Liver (tissue), 9 donors: ENCODE measurements around the gene KRT16. TPM values are rescaled to one million over a fixed set of nuclear protein-coding genes. Genes with fewer than 3 reads are reported as not detected.

Experiments used
- DNase-seq: peaks from one replicate; pipeline ENCODE4 v3.0.0-alpha.2; 2017; ENCODE audit warnings: low spot score
- H3K27ac ChIP-seq, 2 donors: one replicate each; pipeline ENCODE4 v1.7.0; 2013; ENCODE audit warnings: inconsistent platforms in 2 of 2, low read length in 2 of 2, control low read depth in 1 of 2, low read depth in 1 of 2, mild to moderate bottlenecking in 1 of 2
- H3K27me3 ChIP-seq, 4 donors: one replicate each; pipeline versions ENCODE4 v1.6.1 to v1.7.0; 2013; ENCODE audit warnings: low read length in 3 of 4, inconsistent platforms in 1 of 4, mild to moderate bottlenecking in 1 of 4, moderate library complexity in 1 of 4; ENCODE audit not compliant: control insufficient read depth in 4 of 4, insufficient read depth in 4 of 4
- H3K36me3 ChIP-seq, 4 donors: one replicate each; pipeline versions ENCODE4 v1.6.1 to v1.7.0; 2013; ENCODE audit warnings: low read length in 3 of 4, mild to moderate bottlenecking in 3 of 4, low read depth in 1 of 4, moderate library complexity in 1 of 4; ENCODE audit not compliant: control insufficient read depth in 4 of 4, insufficient read depth in 3 of 4
- H3K4me1 ChIP-seq, 4 donors: one replicate each; pipeline versions ENCODE4 v1.6.1 to v1.7.0; 2013; ENCODE audit warnings: low read length in 3 of 4, mild to moderate bottlenecking in 3 of 4, moderate library complexity in 1 of 4; ENCODE audit not compliant: control insufficient read depth in 4 of 4, insufficient read depth in 4 of 4
- H3K4me3 ChIP-seq, 3 donors: one replicate each; pipeline versions ENCODE4 v1.6.1 to v1.7.0; 2013; ENCODE audit warnings: low read length in 3 of 3, control low read depth in 1 of 3, low read depth in 1 of 3, mild to moderate bottlenecking in 1 of 3
- H3K9ac ChIP-seq, 2 donors: one replicate each; pipeline ENCODE4 v1.7.0; 2013; ENCODE audit warnings: low read length in 2 of 2, mild to moderate bottlenecking in 2 of 2, moderate library complexity in 2 of 2, control low read depth in 1 of 2, low read depth in 1 of 2
- H3K9me3 ChIP-seq, 4 donors: one replicate each; pipeline versions ENCODE4 v1.6.1 to v1.7.0; 2013; ENCODE audit warnings: low read length in 3 of 4; ENCODE audit not compliant: control insufficient read depth in 4 of 4
- EGR1 ChIP-seq, 2 donors: IDR thresholded peaks; 2 replicates each; pipeline ENCODE4 v1.6.1; 2016 to 2018; ENCODE audit warnings: antibody characterized with exemption in 2 of 2, low read depth in 2 of 2
- FOXA1 ChIP-seq: IDR thresholded peaks from 2 replicates; pipeline ENCODE4 v1.6.1; 2016; ENCODE audit warnings: antibody characterized with exemption
- FOXA2 ChIP-seq: IDR thresholded peaks from 2 replicates; pipeline ENCODE4 v1.6.1; 2016; ENCODE audit warnings: antibody characterized with exemption
- GABPA ChIP-seq, 2 donors: IDR thresholded peaks in 1 of 2; conservative IDR thresholded peaks in 1 of 2; 2 replicates each; pipeline ENCODE4 v1.6.1; 2016; ENCODE audit warnings: antibody characterized with exemption in 2 of 2, mild to moderate bottlenecking in 1 of 2, moderate library complexity in 1 of 2
- HNF4A ChIP-seq, 2 donors: conservative IDR thresholded peaks; 2 replicates each; pipeline ENCODE4 v1.6.1; 2016; ENCODE audit warnings: antibody characterized with exemption in 2 of 2, mild to moderate bottlenecking in 2 of 2
- HNF4G ChIP-seq: IDR thresholded peaks from 2 replicates; pipeline ENCODE4 v1.6.1; 2016; ENCODE audit warnings: antibody characterized with exemption
- JUND ChIP-seq, 2 donors: IDR thresholded peaks; 2 replicates each; pipeline ENCODE4 v1.6.1; 2016; ENCODE audit warnings: antibody characterized with exemption in 2 of 2
- NR2F2 ChIP-seq: IDR thresholded peaks from 2 replicates; pipeline ENCODE4 v1.6.1; 2016; ENCODE audit warnings: antibody characterized with exemption
- RAD21 ChIP-seq, 2 donors: IDR thresholded peaks; 2 replicates each; pipeline ENCODE4 v1.6.1; 2016; ENCODE audit warnings: antibody characterized with exemption in 2 of 2, mild to moderate bottlenecking in 2 of 2
- RXRA ChIP-seq, 2 donors: IDR thresholded peaks; 2 replicates each; pipeline ENCODE4 v1.6.1; 2017 to 2018; ENCODE audit warnings: antibody characterized with exemption in 2 of 2, mild to moderate bottlenecking in 1 of 2
- SP1 ChIP-seq: IDR thresholded peaks from 2 replicates; pipeline ENCODE4 v1.6.1; 2018; ENCODE audit warnings: antibody characterized with exemption, mild to moderate bottlenecking
- TAF1 ChIP-seq: conservative IDR thresholded peaks from 2 replicates; pipeline ENCODE4 v1.6.1; 2016; ENCODE audit warnings: antibody characterized with exemption, mild to moderate bottlenecking
- YY1 ChIP-seq: IDR thresholded peaks from 2 replicates; pipeline ENCODE4 v1.6.1; 2016; ENCODE audit warnings: antibody characterized with exemption, mild to moderate bottlenecking
- WGBS: extraction: QIAGEN DNeasy Blood & Tissue Kit; methylation state at CpG from one replicate; pipeline ENCODE4 v1.1.7; 2013; 5-methylcytosine and 5-hydroxymethylcytosine counted together
- polyA plus RNA-seq, 2 donors: library from polyadenylated mRNA; stranded (reverse) in 1 of 2; unstranded in 1 of 2; fragments of 200-250 nt in 1 of 2; fragments of >200 nt in 1 of 2; fragmentation: Nextera tagmentation in 1 of 2; extraction: Ambion mirVana in 1 of 2; gene quantifications; one replicate each; pipeline versions ENCODE4 v1.2.1 to v1.2.3, GENCODE V29; 2013 to 2015
- total RNA-seq, 2 donors: library from RNA; depleted of rRNA; stranded (reverse); fragments of >200 nt; gene quantifications; one replicate each; pipeline ENCODE4 v1.2.3, GENCODE V29; 2014
- TF ChIP-seq, protein P1 (sequence below): IDR thresholded peaks from 2 replicates; pipeline ENCODE4 v1.6.1; 2016; ENCODE audit warnings: antibody characterized with exemption
- TF ChIP-seq, protein P2 (sequence below): IDR thresholded peaks from 2 replicates; pipeline ENCODE4 v1.6.1; 2016; ENCODE audit warnings: antibody characterized with exemption
- TF ChIP-seq, protein P3 (sequence below): fragments of 150-350 bp; IDR thresholded peaks from 2 replicates; pipeline ENCODE4 v1.5.1; 2017; ENCODE audit warnings: improper control_type of control experiment, low read depth, low read length; ENCODE audit not compliant: missing input control
- TF ChIP-seq, protein P4 (sequence below): IDR thresholded peaks from 2 replicates; pipeline ENCODE4 v1.6.1; 2016; ENCODE audit warnings: antibody characterized with exemption
- donor health status: healthy.
- donor health status: healthy.
- donor health status: healthy.
- donor health status: healthy.
- donor health status: healthy.

Gene KRT16
- total and polyA plus RNA-seq, 4 donors = not detected

DNA sequence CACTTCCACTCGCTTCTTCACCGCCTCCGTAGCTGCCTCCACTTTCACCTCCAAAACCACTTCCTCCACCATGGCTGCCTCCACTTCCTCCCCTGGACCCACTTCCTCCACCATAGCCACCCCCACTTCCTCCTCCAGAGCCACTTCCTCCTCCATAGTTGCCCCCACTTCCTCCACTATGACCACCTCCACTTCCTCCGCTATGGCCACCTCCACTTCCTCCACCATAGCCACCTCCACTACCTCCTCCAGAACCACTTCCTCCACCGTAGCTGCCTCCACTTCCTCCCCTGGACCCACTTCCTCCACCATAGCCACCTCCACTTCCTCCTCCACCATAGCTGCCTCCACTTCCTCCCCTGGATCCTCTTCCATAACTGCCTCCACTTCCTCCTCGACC, 45.2 kb downstream of the KRT16 start:
- no peak for DNase-seq
- TF ChIP-seq RXRA (IDR thresholded peaks at IDR 0.05) = no peak
- no peak for TF ChIP-seq HNF4G
- TF ChIP-seq TAF1 = no peak
- TF ChIP-seq, protein P1, sequence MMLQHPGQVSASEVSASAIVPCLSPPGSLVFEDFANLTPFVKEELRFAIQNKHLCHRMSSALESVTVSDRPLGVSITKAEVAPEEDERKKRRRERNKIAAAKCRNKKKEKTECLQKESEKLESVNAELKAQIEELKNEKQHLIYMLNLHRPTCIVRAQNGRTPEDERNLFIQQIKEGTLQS = no peak
- 86% methylated on average over 6 of the region's 6 CpGs for WGBS
- Histone ChIP-seq H3K9me3 (no peaks in the 10 kb centered on the region), H3K9ac (no peak overlapping the region), H3K27ac (no peak overlapping the region), H3K27me3 (peaks cover 0 to 2% (median 0%) of the 10 kb centered on the region in 4 donors), H3K4me3 (no peak overlapping the region), H3K36me3 (no peaks in the 10 kb centered on the region), H3K4me1 (no peaks in the 10 kb centered on the region)

DNA sequence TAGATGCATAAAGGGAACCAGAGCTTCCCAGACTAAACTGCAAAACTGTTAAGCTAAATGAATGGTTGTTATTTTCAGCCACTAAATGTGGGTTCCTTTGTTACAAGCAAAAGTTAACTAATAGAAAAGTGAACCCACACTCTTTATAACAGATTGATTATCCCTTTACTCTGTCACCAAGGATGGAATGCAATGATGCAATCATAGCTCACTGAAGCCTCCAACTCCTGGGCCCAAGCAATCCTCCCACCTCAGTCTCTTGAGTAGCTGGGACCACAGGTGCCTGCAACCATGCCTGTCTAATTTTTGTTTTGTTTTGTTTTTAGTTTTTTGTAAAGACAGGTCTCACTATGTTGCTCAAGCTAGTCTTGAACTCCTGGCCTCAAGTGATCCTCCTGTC, 47.2 kb downstream of the KRT16 start:
- Histone ChIP-seq H3K4me3 (no peak overlapping the region), H3K27ac (no peak overlapping the region), H3K27me3 (peaks cover 0 to 2% (median 1%) of the 10 kb centered on the region in 4 donors), H3K9me3 (no peaks in the 10 kb centered on the region), H3K36me3 (no peaks in the 10 kb centered on the region), H3K9ac (no peak overlapping the region), H3K4me1 (no peaks in the 10 kb centered on the region)
- TF ChIP-seq TAF1 (no peak), EGR1 (IDR thresholded peaks at IDR 0.05; ENCODE audit: low read depth in 2 of 2) (no peak)
- DNase-seq = no peak

DNA sequence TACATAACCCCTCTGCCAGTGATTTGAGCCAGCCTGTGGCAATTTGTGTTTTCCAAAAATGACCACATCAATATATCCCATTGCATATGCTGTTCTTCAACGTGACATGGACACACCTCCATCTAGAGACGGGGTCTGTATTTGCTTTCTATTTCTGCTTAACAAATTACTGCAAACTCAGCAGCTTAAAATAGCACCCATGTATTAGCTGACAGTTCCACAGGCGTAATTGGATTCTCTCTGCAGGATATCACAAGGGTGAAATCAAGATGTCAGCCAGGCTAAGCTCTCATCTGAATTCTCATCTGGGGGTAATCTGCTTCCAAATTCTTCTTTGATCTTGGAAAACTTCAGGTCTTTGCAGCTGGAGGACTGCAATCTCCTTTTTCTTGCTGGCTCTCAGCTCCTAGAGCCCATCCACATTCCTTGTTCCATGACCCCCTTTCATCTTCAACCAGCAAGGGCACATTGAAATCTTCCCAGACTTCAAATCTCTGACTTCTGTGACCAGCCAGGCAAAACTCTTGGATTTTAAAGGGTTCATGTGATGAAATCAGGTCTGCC, 48.9 kb downstream of the KRT16 start:
- TF ChIP-seq RXRA (IDR thresholded peaks at IDR 0.05) = no peak
- TF ChIP-seq YY1 = no peak
- TF ChIP-seq, protein P2, sequence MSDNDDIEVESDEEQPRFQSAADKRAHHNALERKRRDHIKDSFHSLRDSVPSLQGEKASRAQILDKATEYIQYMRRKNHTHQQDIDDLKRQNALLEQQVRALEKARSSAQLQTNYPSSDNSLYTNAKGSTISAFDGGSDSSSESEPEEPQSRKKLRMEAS = no peak
- TF ChIP-seq, protein P3, sequence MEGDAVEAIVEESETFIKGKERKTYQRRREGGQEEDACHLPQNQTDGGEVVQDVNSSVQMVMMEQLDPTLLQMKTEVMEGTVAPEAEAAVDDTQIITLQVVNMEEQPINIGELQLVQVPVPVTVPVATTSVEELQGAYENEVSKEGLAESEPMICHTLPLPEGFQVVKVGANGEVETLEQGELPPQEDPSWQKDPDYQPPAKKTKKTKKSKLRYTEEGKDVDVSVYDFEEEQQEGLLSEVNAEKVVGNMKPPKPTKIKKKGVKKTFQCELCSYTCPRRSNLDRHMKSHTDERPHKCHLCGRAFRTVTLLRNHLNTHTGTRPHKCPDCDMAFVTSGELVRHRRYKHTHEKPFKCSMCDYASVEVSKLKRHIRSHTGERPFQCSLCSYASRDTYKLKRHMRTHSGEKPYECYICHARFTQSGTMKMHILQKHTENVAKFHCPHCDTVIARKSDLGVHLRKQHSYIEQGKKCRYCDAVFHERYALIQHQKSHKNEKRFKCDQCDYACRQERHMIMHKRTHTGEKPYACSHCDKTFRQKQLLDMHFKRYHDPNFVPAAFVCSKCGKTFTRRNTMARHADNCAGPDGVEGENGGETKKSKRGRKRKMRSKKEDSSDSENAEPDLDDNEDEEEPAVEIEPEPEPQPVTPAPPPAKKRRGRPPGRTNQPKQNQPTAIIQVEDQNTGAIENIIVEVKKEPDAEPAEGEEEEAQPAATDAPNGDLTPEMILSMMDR = no peak
- TF ChIP-seq JUND (IDR thresholded peaks at IDR 0.05) = no peak
- TF ChIP-seq SP1 = no peak
- TF ChIP-seq FOXA1 = no peak
- no peak for TF ChIP-seq TAF1
- TF ChIP-seq RAD21 (IDR thresholded peaks at IDR 0.05) = no peak
- TF ChIP-seq, protein P4, sequence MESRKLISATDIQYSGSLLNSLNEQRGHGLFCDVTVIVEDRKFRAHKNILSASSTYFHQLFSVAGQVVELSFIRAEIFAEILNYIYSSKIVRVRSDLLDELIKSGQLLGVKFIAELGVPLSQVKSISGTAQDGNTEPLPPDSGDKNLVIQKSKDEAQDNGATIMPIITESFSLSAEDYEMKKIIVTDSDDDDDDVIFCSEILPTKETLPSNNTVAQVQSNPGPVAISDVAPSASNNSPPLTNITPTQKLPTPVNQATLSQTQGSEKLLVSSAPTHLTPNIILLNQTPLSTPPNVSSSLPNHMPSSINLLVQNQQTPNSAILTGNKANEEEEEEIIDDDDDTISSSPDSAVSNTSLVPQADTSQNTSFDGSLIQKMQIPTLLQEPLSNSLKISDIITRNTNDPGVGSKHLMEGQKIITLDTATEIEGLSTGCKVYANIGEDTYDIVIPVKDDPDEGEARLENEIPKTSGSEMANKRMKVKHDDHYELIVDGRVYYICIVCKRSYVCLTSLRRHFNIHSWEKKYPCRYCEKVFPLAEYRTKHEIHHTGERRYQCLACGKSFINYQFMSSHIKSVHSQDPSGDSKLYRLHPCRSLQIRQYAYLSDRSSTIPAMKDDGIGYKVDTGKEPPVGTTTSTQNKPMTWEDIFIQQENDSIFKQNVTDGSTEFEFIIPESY = no peak
- TF ChIP-seq FOXA2 = no peak
- TF ChIP-seq GABPA (IDR thresholded peaks at IDR 0.05 in 1 of 2, conservative IDR thresholded peaks at IDR 0.05 in 1 of 2) = no peak
- no peak for TF ChIP-seq HNF4A (conservative IDR thresholded peaks at IDR 0.05)
- TF ChIP-seq, protein P1 = no peak
- TF ChIP-seq NR2F2 = no peak
- Histone ChIP-seq H3K9me3 (no peaks in the 10 kb centered on the region), H3K27me3 (peaks cover 0 to 2% (median 1%) of the 10 kb centered on the region in 4 donors), H3K36me3 (no peaks in the 10 kb centered on the region), H3K4me3 (no peak overlapping the region), H3K4me1 (no peaks in the 10 kb centered on the region), H3K27ac (no peak overlapping the region), H3K9ac (no peak overlapping the region)
- 43% methylated on average over 3 of the region's 3 CpGs for WGBS
- DNase-seq = no peak
